NCI-H748 treated with DMSO at 0.1 percent for 48 hours (cell line): ENCODE results near the gene TFPT.
"Not testable (repeated sequence)": the region's sequence is repeated elsewhere in the genome, so short reads cannot be mapped to it uniquely, and the experiment has no call there.

Experiments used
- DNase-seq: peaks from one replicate; lab custom pipeline; 2025; lab: John Stamatoyannopoulos, UW

Gene TFPT

DNA sequence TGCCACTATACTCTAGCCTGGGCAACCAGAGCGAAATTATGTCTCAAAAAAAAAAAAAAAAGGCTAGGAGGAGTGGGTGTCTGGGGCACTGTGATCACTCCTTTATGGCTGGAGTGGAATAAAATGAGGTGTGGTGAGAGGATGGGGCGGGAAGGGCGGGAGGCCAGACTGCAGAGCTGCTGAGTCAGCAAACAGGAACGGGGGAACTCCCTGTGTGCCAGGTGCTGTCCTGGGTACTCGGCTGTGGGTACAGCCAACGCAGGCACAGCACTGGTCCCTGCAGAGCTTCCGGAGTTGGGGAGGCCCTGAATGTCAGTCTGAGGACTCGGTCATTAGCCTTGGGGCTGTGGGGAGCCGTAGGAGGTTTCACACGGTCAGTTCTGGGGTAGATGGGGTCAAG is 5.8 kb upstream of the TFPT start:
- DNase-seq = no peak

GRCh38 chr19:54114340-54115108 is 933 bp downstream of the TFPT start:
- DNase-seq = no peak

- DNase-seq = no peak
Observed at GRCh38 chr19:54109651-54110050, 5.8 kb downstream of the TFPT start.

DNA sequence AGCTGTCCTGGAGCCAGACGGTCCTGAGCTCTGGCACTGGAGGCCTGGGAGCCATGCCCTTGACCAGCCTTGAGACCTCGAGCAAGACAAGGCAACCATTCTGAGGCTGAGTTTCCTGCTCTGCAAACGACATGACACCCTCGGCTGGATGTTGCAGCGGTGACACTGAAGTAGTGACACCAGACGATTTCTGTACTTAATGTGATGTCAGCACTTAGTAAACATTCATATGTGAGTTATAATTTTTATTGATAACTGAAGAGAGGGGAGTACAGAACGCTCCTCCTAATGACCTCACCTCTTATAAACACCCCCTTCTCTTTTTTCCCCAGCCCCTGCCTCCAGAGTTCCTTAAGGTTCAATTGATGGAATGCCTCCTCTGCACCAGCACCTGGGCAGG is 7.0 kb downstream of the TFPT start:
- DNase-seq = no peak

GRCh38 chr19:54107876-54108490 is 7.5 kb downstream of the TFPT start:
- DNase-seq = no peak

DNA sequence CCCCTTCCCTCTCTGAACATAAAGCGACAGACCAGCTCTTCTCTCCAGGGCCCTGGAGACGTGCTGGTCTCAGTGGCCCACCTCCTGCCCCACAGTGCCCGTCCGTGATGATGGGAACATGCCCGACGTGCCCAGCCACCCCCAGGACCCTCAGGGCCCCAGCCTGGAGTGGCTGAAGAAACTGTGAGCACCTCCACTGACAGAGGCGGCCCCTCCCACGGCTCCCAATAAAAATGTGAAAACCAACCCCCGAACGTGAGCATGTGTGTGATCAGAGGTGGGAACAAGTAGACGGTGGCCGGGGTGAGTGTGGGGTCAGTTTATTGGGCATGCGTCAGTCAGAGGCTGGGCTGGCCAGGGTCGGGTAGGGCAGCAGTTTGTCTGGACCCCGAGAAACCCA is 8.7 kb downstream of the TFPT start:
- no peak for DNase-seq

GRCh38 chr19:54105796-54106195 is 9.7 kb downstream of the TFPT start:
- DNase-seq = no peak

- no peak for DNase-seq
Observed at GRCh38 chr19:54104998-54105715, 10.3 kb downstream of the TFPT start.

DNA sequence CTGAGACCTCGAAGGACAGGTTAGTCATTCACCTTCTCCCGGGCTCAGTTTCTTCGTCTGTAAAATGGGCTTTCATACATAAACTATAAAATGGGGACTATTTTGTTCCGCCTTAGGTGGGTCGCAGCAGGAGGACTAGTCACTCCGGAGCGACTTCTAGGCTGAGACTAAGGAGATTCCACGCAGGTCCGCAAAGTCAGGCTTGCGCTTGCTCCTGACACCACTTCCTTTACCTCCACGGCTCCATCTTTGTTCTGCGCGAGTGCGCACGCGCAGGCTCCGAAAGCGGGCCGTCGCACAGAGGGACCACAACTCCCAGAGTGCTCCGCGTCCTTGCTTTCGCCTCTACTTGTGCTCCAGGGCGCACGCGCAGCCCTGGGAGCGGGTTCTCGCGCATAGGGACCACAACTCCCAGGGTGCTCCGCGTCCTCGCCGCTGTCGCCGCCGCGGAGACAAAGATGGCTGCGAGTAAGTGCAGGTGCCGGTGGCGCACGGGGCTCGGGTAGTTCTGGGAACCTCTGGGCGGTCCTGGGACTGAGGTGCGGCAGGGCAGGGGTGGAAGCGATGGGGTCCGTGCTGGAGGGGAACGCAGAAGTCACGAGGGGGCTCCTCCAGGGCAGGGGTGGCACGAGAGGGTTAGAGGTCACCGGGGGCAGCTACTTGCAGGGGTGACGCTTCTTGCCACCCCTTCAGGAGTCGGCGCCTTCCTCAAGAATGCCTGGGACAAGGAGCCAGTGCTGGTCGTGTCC is 12.9 kb downstream of the TFPT start, which contains the start of gene NDUFA3:
TSS of gene NDUFA3 (plus strand) at position 435 of the 749 bp plus-strand sequence. CDS start at position 459, 24 bp downstream.
- DNase-seq = peak; percentile 96

DNA sequence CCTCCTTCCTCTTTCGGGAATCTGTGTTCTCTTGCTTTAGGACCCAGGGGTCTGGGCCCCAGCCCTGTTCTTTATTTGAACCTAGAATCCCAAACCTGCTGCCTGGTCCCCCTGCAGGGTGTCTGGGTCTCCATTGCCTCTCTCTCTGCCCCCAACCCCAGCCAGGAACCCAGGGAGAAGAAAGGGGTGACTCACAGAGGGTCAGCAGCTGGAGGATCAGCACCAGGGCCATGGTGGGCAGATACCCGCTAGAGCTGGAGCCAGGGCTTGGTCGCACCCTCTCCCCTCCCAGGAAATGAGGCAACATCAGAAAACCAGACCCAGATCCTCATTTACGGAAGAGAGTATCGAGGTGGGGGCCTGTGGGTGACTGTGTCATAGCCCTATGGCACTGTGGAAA is 14.9 kb downstream of the TFPT start, which contains the start of gene OSCAR:
TSS of gene OSCAR (minus strand) at position 243 of the 400 bp plus-strand sequence. CDS start at position 232, 11 bp downstream.
- no peak for DNase-seq

GRCh38 chr19:54099903-54100255 is 15.6 kb downstream of the TFPT start:
- not testable (repeated sequence) for DNase-seq

DNA sequence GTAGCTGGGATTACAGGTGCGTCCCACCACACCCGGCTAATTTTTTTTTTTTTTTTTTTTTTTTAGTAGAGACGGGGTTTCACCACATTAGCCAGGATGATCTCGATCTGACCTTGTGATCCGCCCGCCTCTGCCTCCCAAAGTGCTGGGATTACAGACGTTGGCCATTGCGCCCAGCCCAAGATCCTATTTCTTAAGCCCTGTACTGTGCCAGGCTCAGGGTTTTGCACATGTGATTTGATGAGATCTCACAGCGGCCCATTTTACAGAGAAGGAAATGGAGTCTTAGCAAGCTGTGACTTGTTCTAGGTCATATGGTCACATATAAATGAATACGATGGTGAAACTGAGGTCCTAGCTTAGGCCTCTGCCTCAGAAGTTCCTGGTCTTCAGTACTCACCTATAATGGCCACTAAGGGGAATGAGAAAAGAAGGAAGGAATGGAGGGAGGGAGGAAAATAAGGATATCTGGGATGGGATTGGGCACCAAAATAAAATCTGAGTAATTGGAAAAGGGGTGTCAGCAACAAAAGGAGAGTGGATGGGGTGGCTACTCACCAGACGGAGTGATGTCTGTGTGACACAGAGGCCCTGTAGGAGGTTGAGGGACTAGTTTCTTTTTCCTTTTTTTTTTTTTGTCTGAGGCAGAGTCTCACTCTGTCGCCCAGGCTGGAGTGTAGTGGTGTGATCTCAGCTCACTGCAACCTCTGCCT is 16.1 kb downstream of the TFPT start:
- no peak for DNase-seq

GRCh38 chr19:54096617-54097106 is 18.8 kb downstream of the TFPT start:
- peak; percentile 20 for DNase-seq

DNA sequence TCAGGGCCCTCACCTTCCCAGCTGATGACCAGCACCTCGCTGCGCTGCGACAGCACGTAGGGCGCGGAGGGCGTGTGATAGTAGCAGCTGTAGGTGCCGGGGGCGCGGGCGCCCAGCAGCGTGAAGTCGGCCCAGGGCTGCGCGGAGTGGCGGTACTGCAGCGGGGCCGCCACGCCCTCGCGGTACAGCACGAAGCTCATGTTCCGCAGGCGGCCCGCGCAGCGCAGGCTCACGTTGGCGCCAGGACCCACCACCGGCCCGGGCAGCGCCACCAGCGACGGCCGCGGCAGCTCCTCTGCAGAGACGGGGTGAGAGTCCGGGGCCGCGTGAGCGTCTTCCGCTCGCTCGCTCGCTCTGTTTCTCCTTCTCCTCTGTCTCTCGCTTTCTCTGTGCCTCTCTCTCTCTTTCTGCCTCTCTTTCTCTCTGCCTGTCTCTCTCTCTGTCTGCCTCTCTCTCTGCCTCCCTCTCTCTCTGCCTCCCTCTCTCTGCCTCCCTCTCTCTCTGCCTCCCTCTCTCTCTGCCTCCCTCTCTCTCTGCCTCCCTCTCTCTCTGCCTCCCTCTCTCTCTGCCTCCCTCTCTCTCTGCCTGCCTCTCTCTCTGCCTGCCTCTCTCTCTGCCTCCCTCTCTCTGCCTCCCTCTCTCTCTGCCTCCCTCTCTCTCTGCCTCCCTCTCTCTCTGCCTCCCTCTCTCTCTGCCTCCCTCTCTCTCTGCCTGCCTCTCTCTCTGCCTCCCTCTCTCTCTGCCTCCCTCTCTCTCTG is 19.4 kb downstream of the TFPT start:
- DNase-seq = peak; percentile 26

- DNase-seq = no peak
Observed at GRCh38 chr19:54095136-54095858, 20.2 kb downstream of the TFPT start.

DNA sequence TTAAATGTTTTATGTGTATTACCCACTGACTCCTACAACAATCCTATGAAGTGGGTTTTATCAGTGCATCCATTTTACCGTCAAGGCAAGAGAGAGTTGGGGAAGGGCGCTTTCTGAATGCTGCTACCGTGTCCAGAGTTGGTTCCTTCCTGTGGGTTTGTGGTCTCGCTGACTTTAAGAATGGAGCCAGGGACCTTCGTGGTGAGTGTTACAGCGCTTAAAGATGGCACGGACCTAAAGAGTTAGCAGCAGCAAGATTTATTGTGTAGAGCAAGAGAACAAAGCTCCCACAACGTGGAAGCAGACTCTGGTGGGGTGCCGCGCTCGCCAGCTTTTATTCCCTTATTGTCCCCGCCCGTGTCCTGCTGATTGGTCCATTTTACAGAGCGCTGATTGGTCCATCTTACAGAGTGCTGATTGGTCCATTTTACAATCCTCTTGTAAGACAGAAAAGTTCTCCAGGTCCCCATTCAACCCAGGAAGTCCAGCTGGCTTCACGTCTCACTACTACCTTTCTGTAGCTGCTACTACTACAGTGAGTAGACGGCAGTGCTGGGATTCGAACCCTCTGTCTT is 20.9 kb downstream of the TFPT start:
- DNase-seq = no peak

DNA sequence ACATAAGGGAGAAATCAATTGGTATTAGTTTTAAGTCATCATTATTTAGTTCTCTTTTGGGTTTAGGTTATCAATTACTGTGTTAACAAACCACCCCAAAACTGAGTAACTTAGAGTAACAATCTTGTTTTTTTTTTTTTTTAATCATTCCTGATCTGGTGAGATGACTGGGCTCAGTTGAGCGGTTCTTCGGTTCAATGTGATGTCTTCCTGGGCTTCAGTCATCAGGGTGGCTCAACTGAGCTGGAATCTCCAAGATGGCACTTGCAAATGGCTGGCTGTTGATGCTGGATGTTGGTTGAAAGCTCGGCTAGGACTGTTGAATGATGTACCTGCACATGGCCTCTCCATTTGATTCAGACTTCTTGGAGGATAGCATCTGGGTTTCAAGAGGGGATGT is 31.0 kb downstream of the TFPT start:
- no peak for DNase-seq

GRCh38 chr19:54081032-54081431 is 34.4 kb downstream of the TFPT start, which contains the start of gene TARM1:
TARM1 (minus strand) TSS chr19:54081365; CDS start chr19:54081340, 25 bp downstream.
- no peak for DNase-seq

DNA sequence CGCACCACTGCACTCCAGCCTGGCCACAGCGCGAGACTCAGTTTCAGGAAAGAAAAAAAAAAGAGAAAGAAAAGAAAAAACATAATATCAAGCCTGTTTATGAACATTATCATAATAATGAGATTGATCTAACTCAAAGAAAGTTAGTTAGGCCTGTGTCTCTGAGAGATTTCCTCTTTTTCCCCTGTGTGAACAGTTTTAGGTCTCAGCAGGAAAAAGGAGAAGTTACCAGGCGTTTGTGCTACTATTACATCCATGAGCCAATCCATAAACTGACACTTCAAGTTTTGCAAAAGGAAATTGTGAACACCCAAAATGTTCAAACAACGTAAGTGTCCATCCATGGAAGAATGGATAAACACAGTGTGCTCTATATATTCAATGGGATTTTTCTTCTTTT is 38.1 kb downstream of the TFPT start:
- DNase-seq = no peak
